MM.1S (cell line): ENCODE measurements around the gene CPB2.

Experiments used
- DNase-seq: peaks from one replicate; pipeline ENCODE4 v3.0.0-alpha.2; 2015
- H2AFZ ChIP-seq: fragments of 300-600 bp; sonication (generic); 2 replicates; pipeline ENCODE4 v1.6.0; 2016; ENCODE audit warnings: antibody characterized with exemption, low read length
- H3F3A ChIP-seq: fragments of 300-600 bp; sonication (generic); 2 replicates; pipeline ENCODE4 v1.6.1; 2016; ENCODE audit warnings: mild to moderate bottlenecking, antibody characterized with exemption, low read length, moderate library complexity, mixed read lengths; ENCODE audit not compliant: insufficient read depth
- H3K27ac ChIP-seq: fragments of 300-600 bp; sonication (generic); 2 replicates; pipeline ENCODE4 v1.5.1; 2016; ENCODE audit warnings: mild to moderate bottlenecking, low read length
- H3K27me3 ChIP-seq: fragments of 300-600 bp; sonication (generic); replicated peaks from 2 replicates; pipeline ENCODE4 v1.6.0; 2016; ENCODE audit warnings: low read length; ENCODE audit not compliant: insufficient read depth
- H3K36me3 ChIP-seq: fragments of 300-600 bp; sonication (generic); replicated peaks from 2 replicates; pipeline ENCODE4 v1.6.1; 2016; ENCODE audit warnings: mild to moderate bottlenecking, low read length, mixed read lengths; ENCODE audit not compliant: insufficient read depth
- H3K4me1 ChIP-seq: fragments of 300-600 bp; sonication (generic); 2 replicates; pipeline ENCODE4 v1.6.1; 2016; ENCODE audit warnings: low read length, mixed read lengths
- H3K4me2 ChIP-seq: fragments of 300-600 bp; sonication (generic); 2 replicates; pipeline ENCODE4 v1.6.0; 2016; ENCODE audit warnings: low read depth, low read length
- H3K4me3 ChIP-seq: fragments of 300-600 bp; sonication (generic); 2 replicates; pipeline ENCODE4 v1.5.1; 2016; ENCODE audit warnings: low read length, mixed read lengths
- H3K79me2 ChIP-seq: fragments of 300-600 bp; sonication (generic); 2 replicates; pipeline ENCODE4 v1.6.1; 2016; ENCODE audit warnings: mixed run types, low read length, mixed read lengths
- H3K9ac ChIP-seq: fragments of 300-600 bp; sonication (generic); 2 replicates; pipeline ENCODE4 v1.6.1; 2016; ENCODE audit warnings: low read length, mixed read lengths
- H3K9me2 ChIP-seq: fragments of 300-600 bp; sonication (generic); replicated peaks from 2 replicates; pipeline ENCODE4 v1.6.1; 2016; ENCODE audit warnings: mild to moderate bottlenecking, low read length, mixed read lengths; ENCODE audit not compliant: insufficient read depth
- H3K9me3 ChIP-seq: fragments of 300-600 bp; sonication (generic); replicated peaks from 2 replicates; pipeline ENCODE4 v1.6.1; 2016; ENCODE audit warnings: mild to moderate bottlenecking, low read length, mixed read lengths; ENCODE audit not compliant: insufficient read depth
- H4K20me1 ChIP-seq: fragments of 300-600 bp; sonication (generic); 2 replicates; pipeline ENCODE4 v1.6.1; 2016; ENCODE audit warnings: mild to moderate bottlenecking, low read length, moderate library complexity, mixed read lengths; ENCODE audit not compliant: insufficient read depth
- EZH2 ChIP-seq: fragments of 300-600 bp; sonication (generic); optimal IDR thresholded peaks from 2 replicates; pipeline ENCODE3; 2017; ENCODE audit warnings: low read depth, mild to moderate bottlenecking, antibody characterized with exemption, low read length, mixed read lengths
- EZH2phosphoT487 ChIP-seq: fragments of 300-600 bp; sonication (generic); IDR thresholded peaks from 2 replicates; pipeline ENCODE4 v1.6.1; 2018; ENCODE audit warnings: antibody characterized with exemption, low read length
- TF ChIP-seq, protein P1 (sequence below): fragments of 300-600 bp; sonication (generic); IDR thresholded peaks from 2 replicates; pipeline ENCODE4 v1.5.1; 2016; ENCODE audit warnings: antibody characterized with exemption, low read length, mixed read lengths

CPB2 gene

GRCh38 chr13:46006688-46007452, 98.0 kb downstream of the CPB2 start:
- DNase-seq: no peak
- no peak for TF ChIP-seq EZH2phosphoT487
- TF ChIP-seq, protein P1, sequence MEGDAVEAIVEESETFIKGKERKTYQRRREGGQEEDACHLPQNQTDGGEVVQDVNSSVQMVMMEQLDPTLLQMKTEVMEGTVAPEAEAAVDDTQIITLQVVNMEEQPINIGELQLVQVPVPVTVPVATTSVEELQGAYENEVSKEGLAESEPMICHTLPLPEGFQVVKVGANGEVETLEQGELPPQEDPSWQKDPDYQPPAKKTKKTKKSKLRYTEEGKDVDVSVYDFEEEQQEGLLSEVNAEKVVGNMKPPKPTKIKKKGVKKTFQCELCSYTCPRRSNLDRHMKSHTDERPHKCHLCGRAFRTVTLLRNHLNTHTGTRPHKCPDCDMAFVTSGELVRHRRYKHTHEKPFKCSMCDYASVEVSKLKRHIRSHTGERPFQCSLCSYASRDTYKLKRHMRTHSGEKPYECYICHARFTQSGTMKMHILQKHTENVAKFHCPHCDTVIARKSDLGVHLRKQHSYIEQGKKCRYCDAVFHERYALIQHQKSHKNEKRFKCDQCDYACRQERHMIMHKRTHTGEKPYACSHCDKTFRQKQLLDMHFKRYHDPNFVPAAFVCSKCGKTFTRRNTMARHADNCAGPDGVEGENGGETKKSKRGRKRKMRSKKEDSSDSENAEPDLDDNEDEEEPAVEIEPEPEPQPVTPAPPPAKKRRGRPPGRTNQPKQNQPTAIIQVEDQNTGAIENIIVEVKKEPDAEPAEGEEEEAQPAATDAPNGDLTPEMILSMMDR: no peak
- Histone ChIP-seq H3K79me2 (no peaks in the 10 kb centered on the region), H3K36me3 (no peaks in the 10 kb centered on the region), H2AFZ (no peak overlapping the region), H3K4me2 (no peak overlapping the region), H3K4me3 (no peak overlapping the region), H4K20me1 (no peaks in the 10 kb centered on the region), H3K9me3 (no peaks in the 10 kb centered on the region), H3K27me3 (no peaks in the 10 kb centered on the region), H3K4me1 (no peaks in the 10 kb centered on the region), H3K27ac (no peak overlapping the region), H3K9me2 (no peaks in the 10 kb centered on the region), H3F3A (no peaks in the 10 kb centered on the region), H3K9ac (no peak overlapping the region)

GRCh38 chr13:46004491-46004890, 100.3 kb downstream of the CPB2 start:
- TF ChIP-seq EZH2 (no peak), EZH2phosphoT487 (no peak)
- TF ChIP-seq, protein P1: no peak
- H3K36me3 ChIP-seq: no peaks in the 10 kb centered on the region
- no peaks in the 10 kb centered on the region for H3K9me2 ChIP-seq
- no peak overlapping the region for H3K27ac ChIP-seq
- no peaks in the 10 kb centered on the region for H3K4me1 ChIP-seq
- no peak overlapping the region for H3K4me3 ChIP-seq
- DNase-seq: no peak
- no peaks in the 10 kb centered on the region for H4K20me1 ChIP-seq
- H3K27me3 ChIP-seq: no peaks in the 10 kb centered on the region
- H3F3A ChIP-seq: no peaks in the 10 kb centered on the region
- H3K9ac ChIP-seq: no peak overlapping the region
- H2AFZ ChIP-seq: no peak overlapping the region
- H3K4me2 ChIP-seq: no peak overlapping the region
- H3K79me2 ChIP-seq: no peaks in the 10 kb centered on the region
- H3K9me3 ChIP-seq: no peaks in the 10 kb centered on the region
